ENCODE measurements around the gene PLB1.
"Not testable (repeated sequence)": the region's sequence is repeated elsewhere in the genome, so short reads cannot be mapped to it uniquely, and the experiment has no call there.

The PLB1 gene

DNA sequence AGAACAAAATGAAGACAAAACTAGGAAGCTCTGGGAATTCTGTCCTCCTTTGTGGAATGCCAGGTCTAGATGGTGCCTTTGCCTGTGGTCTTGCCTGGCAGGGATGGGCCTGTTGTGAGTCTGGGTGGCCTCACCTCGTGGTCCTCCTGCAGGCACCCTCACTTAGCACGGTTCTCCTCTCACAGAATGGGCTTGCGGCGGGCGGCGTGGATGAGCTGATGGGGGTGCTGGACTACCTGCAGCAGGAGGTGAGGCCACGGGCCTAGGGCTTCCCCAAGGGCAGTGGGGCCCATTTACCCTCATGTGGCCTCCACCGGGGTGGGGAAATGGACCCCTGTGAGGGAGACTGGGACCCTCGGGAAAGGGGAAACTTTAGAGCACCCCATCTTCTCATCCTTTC is 42.3 kb downstream of the PLB1 start:
- DNase-seq (ENCODE audit: low read depth) = no peak

DNA sequence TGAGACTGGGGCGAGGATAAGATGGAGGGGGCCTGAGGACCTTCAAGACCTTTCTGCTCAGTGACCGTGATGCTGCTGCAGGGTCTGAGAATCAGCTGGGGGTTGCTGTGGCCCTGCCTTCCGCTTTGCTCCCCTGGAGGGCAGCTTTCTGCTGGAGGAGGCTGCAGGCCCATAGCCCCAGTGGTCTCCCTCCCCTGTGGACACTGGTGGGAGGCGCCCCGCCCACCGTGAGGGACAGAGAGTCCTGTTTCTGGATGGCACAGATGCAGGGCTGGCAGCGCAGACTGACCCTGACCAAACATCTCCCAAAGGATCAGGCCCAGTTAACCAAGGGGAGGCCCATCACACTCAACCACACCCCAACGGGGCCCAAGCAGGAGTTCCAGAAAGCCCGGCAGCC is 42.8 kb downstream of the PLB1 start:
- no peak for DNase-seq (ENCODE audit: low read depth)

- DNase-seq (ENCODE audit: low read depth) = no peak
Measured at GRCh38 chr2:28539118-28539541, 43.3 kb downstream of the PLB1 start.

DNA sequence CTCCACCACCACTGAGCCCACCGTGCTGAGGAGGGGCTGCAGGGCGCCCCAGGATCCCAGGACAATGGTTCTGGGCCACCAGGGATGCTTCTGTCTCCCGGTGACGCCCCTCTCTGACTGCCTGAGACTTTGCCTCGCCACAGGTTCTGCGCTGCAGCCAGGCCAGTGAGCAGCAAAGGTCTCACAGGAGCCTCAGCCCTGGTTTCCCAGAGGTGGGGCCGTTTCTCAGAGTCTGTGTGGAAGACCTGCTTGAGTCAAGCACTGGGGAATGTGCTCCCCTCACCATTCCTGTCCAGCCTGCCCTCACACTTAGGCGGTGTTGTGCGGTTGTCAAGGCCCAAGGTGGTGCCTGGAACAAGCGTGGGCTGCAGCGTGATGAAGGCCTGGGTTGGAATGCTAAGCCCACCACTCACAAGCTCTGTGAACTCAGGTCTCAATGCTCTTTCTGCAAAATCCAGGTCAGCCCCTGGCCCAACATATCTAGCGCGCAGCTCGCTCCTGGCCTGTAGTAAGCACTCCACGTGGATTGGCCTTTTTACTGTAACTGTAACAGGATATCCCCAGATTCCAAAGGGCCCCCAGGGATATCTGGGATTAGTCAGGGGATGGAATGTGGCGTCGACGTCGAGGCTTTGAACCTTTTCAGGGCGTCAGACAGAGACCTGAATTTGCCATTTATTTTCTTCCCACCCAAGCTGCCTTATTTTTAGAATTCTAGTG is 47.6 kb downstream of the PLB1 start:
- no peak for DNase-seq (ENCODE audit: low read depth)

DNA sequence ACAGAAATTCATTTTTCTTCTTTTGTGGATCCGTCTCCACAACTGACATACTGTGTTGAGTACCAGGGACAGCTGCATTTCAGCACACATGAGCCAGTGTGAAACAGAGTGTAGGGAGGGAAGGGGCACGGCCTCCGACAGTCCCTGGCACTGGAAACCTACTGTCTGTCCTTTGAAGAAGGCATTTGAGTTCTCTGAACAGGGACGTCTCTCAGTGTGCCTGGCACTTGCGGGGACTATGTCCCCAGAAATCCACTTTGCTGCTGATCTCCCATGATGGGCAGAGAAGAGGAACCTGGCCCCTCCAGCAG is 48.1 kb downstream of the PLB1 start:
- DNase-seq (ENCODE audit: low read depth) = no peak

DNA sequence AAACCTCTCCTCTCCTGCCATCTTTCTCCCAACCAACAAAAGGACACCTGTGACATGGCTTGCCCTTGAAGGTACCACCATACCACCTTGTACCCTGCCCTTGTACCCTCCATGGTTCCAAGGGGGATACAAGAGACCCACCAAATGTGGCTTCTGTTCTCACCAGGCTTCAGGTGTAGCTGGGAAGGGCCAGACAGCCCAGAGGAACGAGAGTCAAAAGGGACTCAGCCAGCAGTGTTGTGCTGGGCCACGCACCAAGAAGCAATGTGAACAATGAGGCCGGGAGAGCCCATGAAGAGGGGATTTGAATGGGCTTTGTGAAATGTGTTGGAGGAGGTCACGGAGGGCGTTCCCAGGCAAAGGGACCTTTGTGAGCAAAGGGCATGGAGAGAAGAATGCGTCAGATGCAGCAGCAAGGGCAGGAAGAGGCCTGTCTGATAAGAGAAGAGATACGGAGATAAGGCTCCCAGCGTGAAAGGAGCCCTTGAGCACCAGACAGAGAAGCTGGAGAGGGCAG is 48.6 kb downstream of the PLB1 start:
- DNase-seq (ENCODE audit: low read depth) = no peak

DNA sequence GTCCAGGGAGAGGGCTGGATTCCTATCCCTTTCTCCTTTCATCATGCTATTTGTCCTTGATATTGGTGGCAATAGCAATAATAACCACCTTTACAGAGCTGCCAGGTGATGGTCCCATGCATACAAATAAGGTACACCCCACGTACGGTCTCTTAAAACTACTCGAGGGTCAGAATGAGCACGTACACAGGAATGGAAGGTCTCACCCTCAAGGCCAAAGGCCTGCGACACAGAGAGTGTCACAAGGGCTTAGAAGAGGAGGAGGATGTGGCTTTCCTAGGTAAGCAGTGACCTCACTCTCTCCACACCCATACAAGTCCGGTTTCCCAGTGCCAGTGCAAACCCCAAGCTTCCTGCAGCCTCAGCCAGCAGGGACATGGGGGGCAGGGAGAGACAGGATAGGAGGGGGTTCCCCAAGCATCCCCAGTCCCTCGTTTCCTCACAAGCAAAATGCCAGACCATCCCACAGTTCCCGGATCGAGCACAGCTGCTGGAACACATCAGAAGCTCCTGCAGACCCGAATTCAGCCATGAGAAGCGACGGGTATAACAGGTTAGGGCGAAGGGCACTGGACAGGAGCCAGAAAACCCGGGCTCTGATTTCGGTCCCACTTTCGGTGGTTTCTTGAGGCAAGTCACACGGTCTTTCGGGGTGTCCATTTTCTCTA is 49.2 kb downstream of the PLB1 start:
- DNase-seq (ENCODE audit: low read depth) = no peak

- DNase-seq (ENCODE audit: low read depth) = no peak
Measured at GRCh38 chr2:28545590-28546200, 49.8 kb downstream of the PLB1 start.

GRCh38 chr2:28546242-28546641 is 50.4 kb downstream of the PLB1 start:
- peak; percentile 11 for DNase-seq (ENCODE audit: low read depth)

- DNase-seq (ENCODE audit: low read depth) = no peak
Measured at GRCh38 chr2:28547223-28547860, 51.5 kb downstream of the PLB1 start.

DNA sequence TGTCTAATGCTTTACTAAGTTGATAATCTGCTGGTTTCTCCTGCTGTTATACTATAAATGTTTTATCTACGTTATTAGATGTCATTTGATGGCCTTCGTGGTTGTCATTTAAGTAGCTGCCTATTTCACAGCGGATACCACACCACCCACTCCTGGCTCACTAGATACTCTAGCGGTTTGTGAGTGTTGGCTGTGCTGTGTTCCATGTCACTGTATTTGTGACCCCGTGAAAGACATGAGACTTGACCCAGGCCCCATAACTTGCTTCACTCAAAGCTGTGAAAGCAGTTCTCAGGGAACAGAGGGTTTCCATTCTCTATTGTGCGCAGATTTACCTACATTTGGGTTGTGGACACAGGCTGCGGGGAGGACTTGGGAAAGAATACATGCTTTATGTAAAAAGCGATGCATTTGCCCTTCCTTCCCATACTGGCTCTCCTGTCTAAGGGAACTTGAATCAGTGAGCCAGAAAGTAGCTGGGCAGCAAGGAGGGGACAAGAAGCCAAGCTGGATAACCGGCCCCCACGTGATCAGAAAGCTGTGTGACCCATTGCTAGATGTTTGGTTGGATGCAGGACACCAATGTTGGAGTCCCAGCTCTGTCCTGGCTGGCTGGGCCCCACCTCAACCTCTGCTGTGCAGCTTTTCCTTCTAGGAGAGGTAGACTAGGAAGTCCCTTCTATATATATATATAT is 52.2 kb downstream of the PLB1 start:
- DNase-seq (ENCODE audit: low read depth) = no peak

GRCh38 chr2:28550345-28550744 is 54.5 kb downstream of the PLB1 start:
- DNase-seq (ENCODE audit: low read depth) = not testable (repeated sequence)

DNA sequence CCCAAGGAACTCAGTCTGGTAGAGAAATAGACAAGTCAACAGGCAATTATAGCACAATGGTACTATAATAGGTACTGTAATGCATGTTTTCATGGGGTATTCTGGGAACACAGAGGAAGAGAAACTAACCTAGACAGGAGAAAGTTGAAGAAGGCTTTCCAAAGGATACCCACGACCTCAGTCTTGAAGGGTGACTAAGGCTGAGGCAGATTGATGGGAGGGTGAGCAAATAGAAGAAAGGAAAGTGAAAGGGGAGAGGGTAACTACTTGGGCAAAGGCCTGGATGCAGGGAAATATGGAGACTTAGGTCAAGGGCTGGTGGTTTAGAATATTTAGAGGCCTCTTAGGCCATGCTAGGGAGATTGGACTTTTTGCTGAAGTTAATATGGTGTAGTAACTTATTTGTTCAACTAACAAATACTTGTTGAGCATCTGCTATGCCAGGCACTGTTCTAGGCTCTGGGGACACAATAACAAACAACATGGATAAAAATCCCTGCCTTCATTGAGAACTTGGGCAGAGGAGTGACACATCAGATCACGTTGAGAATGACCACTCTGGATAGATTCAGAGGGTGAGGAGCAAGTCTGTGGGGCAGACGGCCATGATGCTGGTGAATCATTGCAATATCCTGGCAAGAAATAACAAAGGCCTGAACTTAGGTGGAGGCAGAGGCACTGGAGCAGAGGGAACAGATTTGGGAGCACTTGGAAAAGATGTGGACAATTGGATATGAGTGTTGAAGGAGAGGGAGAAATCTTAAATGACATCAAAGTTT is 56.4 kb downstream of the PLB1 start:
- peak; percentile 50 for DNase-seq (ENCODE audit: low read depth)

DNA sequence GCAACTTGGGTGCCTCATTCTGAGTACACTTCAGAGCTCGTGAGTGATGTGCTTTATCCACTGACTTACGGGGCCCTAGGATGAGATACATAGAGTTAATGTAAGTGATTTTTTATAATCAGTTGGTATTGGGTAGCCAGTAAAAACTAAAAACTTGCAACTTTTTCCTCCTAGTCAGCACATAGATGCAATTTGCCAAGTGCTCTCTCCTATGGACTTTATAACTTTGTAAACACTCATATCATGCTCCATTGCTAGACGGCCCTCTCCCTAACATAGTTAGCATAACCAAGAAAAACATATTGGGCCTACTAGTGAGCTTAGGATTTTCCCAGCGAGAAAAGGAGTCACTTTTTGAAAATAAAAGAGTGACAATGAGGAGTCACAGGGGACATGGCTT is 60.4 kb downstream of the PLB1 start:
- DNase-seq (ENCODE audit: low read depth) = no peak

- DNase-seq (ENCODE audit: low read depth) = no peak
Measured at GRCh38 chr2:28557389-28558131, 61.7 kb downstream of the PLB1 start.

DNA sequence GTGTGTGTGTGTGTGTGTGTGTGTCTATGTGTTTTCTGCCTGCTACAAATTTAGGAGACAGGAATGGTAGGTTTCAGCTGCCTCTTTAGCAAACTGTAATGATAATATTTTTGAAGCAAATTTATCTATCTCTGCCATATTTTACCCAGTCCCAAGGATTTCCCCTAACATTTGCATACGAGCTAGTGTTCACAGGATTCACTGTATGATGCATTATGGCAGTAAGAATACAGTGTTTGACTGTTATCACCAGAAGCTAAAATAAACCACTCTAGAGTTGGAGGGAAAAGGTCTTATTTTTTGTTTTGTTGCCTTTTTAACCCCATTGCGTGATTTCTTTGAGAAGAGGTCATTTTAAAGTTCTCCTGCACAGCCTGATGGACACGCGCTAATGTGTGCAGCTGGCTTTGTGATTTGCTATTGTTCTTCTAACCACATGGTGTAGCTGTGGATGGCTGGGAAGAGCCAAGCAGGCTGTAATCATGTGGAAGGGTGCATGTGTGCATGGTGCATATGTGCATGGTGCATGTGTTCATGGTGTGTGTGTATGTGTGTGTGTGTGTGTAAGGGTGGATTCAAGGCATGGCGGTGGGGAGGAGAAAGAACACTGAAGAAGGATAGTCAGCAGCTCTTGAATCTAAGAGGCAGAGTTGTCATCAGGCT is 62.4 kb downstream of the PLB1 start:
- no peak for DNase-seq (ENCODE audit: low read depth)

GRCh38 chr2:28558918-28559317 is 63.1 kb downstream of the PLB1 start:
- DNase-seq (ENCODE audit: low read depth) = peak; percentile 11

DNA sequence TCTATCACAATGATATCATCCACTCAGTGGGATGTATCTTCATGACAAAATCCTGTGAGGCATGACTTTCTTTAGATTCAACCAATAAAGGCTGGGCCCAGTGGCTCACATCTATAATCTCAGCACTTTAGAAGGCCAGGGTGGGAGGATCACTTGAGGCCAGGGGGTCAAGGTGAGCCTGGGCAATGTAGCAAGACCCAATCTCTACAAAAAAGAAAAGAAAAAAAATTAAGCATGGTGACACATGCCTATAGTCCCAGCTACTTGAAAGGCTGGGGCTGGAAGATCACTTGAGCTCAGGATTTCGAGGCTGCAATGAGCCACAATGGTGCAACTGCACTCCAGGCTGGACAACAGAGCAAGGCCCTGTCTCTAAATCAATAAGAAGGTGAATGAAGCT is 68.0 kb downstream of the PLB1 start:
- no peak for DNase-seq (ENCODE audit: low read depth)

DNA sequence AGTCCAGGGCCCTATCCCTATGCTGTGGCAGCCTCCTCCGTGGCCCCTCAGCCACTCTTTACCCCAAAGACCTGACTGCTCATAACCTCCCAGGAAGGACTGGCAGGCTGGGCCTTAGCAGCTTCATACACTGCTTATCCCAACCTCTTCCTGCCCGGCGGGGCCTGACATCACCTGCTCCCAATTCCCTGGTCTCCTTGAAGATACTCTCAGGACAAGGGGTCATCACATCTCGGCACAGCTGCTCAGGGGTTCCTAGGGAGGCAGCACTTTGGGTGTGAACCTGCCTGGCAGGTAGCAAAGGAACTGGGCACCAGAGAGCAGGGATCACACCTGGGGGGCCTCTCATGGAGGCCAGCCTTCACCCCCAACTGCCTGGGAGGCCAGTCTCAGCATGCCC is 68.5 kb downstream of the PLB1 start:
- DNase-seq (ENCODE audit: low read depth) = no peak

DNA sequence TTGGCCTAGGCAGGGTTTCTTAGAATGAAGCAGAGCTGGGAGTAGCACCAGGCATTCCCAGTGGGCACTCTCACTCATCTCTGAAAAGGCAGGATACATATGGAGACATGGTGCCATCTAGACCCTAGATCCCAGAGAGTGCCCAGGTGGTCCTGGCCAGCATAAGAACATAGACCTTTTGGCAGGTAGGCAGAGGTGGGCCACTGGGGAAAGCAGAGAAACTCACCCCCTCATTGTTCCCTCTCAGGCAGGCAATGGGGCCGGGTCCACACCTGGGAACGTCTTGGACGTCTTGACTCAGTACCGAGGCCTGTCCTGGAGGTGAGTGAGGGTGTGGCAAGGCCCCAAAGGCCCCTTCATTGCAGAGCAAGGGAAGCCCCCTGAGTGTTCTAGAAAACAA is 69.2 kb downstream of the PLB1 start:
- DNase-seq (ENCODE audit: low read depth) = no peak

All from EH (cell line).